Mammary epithelial cell (primary cell): ENCODE results near the gene WDR37.
A peak's percentile ranks its signal among the peaks of the same experiment; 100 is the strongest.

Experiments used
- CTCF ChIP-seq, 2 donors: IDR thresholded peaks in 1 of 2; conservative IDR thresholded peaks in 1 of 2; 2 replicates each; pipeline ENCODE4 v1.5.1; 2011 to 2012; ENCODE audit warnings: inconsistent platforms in 2 of 2, low read length in 2 of 2, mild to moderate bottlenecking in 2 of 2, control low read depth in 1 of 2, low read depth in 1 of 2; ENCODE audit not compliant: insufficient read depth in 1 of 2; ENCODE audit errors: extremely low read depth in 1 of 2
- EZH2 ChIP-seq: IDR thresholded peaks from 2 replicates; pipeline ENCODE4 v1.6.1; 2012; ENCODE audit warnings: low read length, inconsistent platforms, borderline replicate concordance

DNA sequence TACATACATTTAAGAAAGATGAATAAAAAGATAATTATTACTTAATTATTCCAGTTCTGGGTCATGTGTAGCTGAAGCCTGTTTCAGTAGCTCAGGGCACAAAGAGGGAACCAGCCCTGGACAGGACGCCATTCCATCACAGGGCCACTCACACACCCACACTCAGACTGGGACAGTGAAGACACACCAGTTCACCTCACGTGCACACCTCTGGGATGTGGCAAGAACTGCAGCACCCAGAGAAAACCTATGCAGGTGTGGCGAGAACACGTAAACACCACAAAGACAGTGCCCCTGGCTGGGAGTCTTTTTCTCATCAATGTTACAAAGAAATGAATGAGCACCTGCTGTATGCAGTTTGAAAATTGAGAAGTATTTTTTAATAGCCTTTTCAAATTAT lies 5.6 kb upstream of the WDR37 start:
- peak in 1 of 2 donors; percentile 12 for TF ChIP-seq CTCF (conservative IDR thresholded peaks at IDR 0.05 in 1 of 2, IDR thresholded peaks at IDR 0.05 in 1 of 2; ENCODE audit: extremely low read depth in 1 of 2, insufficient read depth in 1 of 2, low read depth in 1 of 2, low read length in 2 of 2)
- no peak for TF ChIP-seq EZH2
